HG03060 (cell line): Measurements from ENCODE around the gene NOS1.

Source experiments
- ATAC-seq: cut with Tn5 transposase; IDR thresholded peaks from one replicate; pipeline ENCODE4 v1.9.1; 2021; ENCODE audit warnings: low read depth, moderate number of reproducible peaks; ENCODE audit not compliant: unreplicated experiment

NOS1 gene

GRCh38 chr12:117334051-117334450 is 27.4 kb downstream of the NOS1 start:
- ATAC-seq, result no peak

GRCh38 chr12:117333331-117333881 is 28.0 kb downstream of the NOS1 start:
- no peak for ATAC-seq

- no peak for ATAC-seq
These were observed 29.7 kb downstream of the NOS1 start for GRCh38 chr12:117331691-117332090.

- ATAC-seq, result no peak
These were observed 30.8 kb downstream of the NOS1 start for GRCh38 chr12:117330441-117331113.

GRCh38 chr12:117329756-117330155 is 31.7 kb downstream of the NOS1 start:
- no peak for ATAC-seq

GRCh38 chr12:117328556-117329100 is 32.8 kb downstream of the NOS1 start:
- ATAC-seq, result no peak

GRCh38 chr12:117322428-117322827 is 39.0 kb downstream of the NOS1 start:
- ATAC-seq, result no peak

- no peak for ATAC-seq
These were observed 39.9 kb downstream of the NOS1 start for GRCh38 chr12:117321572-117321971.

- ATAC-seq, result no peak
These were observed 42.8 kb downstream of the NOS1 start for GRCh38 chr12:117318591-117318990.

GRCh38 chr12:117316336-117316735 is 45.1 kb downstream of the NOS1 start:
- ATAC-seq, result no peak

GRCh38 chr12:117313926-117314325 is 47.5 kb downstream of the NOS1 start:
- no peak for ATAC-seq

GRCh38 chr12:117312770-117313169 is 48.7 kb downstream of the NOS1 start:
- no peak for ATAC-seq

GRCh38 chr12:117309276-117309925 is 52.0 kb downstream of the NOS1 start:
- no peak for ATAC-seq

- ATAC-seq, result no peak
These were observed 61.3 kb downstream of the NOS1 start for GRCh38 chr12:117300174-117300573.

GRCh38 chr12:117298648-117299225 is 62.7 kb downstream of the NOS1 start:
- no peak for ATAC-seq

GRCh38 chr12:117298191-117298590 is 63.2 kb downstream of the NOS1 start:
- no peak for ATAC-seq

GRCh38 chr12:117294189-117294603 is 67.2 kb downstream of the NOS1 start:
- no peak for ATAC-seq

- ATAC-seq, result no peak
These were observed 67.9 kb downstream of the NOS1 start for GRCh38 chr12:117293510-117293909.

GRCh38 chr12:117292688-117293087 is 68.7 kb downstream of the NOS1 start:
- no peak for ATAC-seq

- no peak for ATAC-seq
These were observed 77.3 kb downstream of the NOS1 start for GRCh38 chr12:117284140-117284539.

GRCh38 chr12:117282490-117282889 is 78.9 kb downstream of the NOS1 start:
- ATAC-seq, result no peak
